SHP77 treated with DMSO at 0.1 percent for 48 hours (cell line): ENCODE measurements around the gene RPH3AL.
"Not testable (repeated sequence)": the region's sequence is repeated elsewhere in the genome, so short reads cannot be mapped to it uniquely, and the experiment has no call there.

Experiments
- DNase-seq: peaks from one replicate; lab custom pipeline; 2025; lab: John Stamatoyannopoulos, UW

Gene RPH3AL

GRCh38 chr17:282000-282911 lies 70.4 kb downstream of the RPH3AL start:
- no peak for DNase-seq

- DNase-seq, result no peak
Measured at GRCh38 chr17:281365-281999, 71.1 kb downstream of the RPH3AL start.

- DNase-seq, result no peak
Measured at GRCh38 chr17:280901-281300, 71.7 kb downstream of the RPH3AL start.

GRCh38 chr17:280216-280615 lies 72.4 kb downstream of the RPH3AL start:
- no peak for DNase-seq

- no peak for DNase-seq
Measured at GRCh38 chr17:279776-280175, 72.8 kb downstream of the RPH3AL start.

GRCh38 chr17:279331-279730 lies 73.3 kb downstream of the RPH3AL start:
- no peak for DNase-seq

GRCh38 chr17:278676-279059 lies 73.9 kb downstream of the RPH3AL start:
- no peak for DNase-seq

GRCh38 chr17:278055-278675 lies 74.4 kb downstream of the RPH3AL start:
- no peak for DNase-seq

- no peak for DNase-seq
Measured at GRCh38 chr17:274902-275301, 77.7 kb downstream of the RPH3AL start.

- DNase-seq, result no peak
Measured at GRCh38 chr17:273981-274832, 78.4 kb downstream of the RPH3AL start.

GRCh38 chr17:272856-273255 lies 79.8 kb downstream of the RPH3AL start:
- DNase-seq, result not testable (repeated sequence)

GRCh38 chr17:271928-272623 lies 80.5 kb downstream of the RPH3AL start:
- DNase-seq, result not testable (repeated sequence)

GRCh38 chr17:269616-270514 lies 82.7 kb downstream of the RPH3AL start:
- DNase-seq, result no peak

GRCh38 chr17:266701-267667 lies 85.6 kb downstream of the RPH3AL start:
- no peak for DNase-seq

GRCh38 chr17:266219-266618 lies 86.4 kb downstream of the RPH3AL start:
- no peak for DNase-seq

- no peak for DNase-seq
Measured at GRCh38 chr17:265718-266117, 86.9 kb downstream of the RPH3AL start.

- no peak for DNase-seq
Measured at GRCh38 chr17:263773-264172, 88.8 kb downstream of the RPH3AL start.

- DNase-seq, result no peak
Measured at GRCh38 chr17:263271-263670, 89.3 kb downstream of the RPH3AL start.

- no peak for DNase-seq
Measured at GRCh38 chr17:261635-262034, 91.0 kb downstream of the RPH3AL start.
